Gastroesophageal sphincter (tissue), 3 donors: ENCODE data around the gene POR.

Experiments used
- CTCF ChIP-seq, 4 experiments: fragments of 200-600 bp in 2 of 4; fragments of 450-650 bp in 2 of 4; sonication (generic) in 1 of 4; IDR thresholded peaks; one replicate each; pipeline ENCODE4 v1.5.1; 2017 to 2019; ENCODE audit warnings: antibody characterized with exemption in 4 of 4, mild to moderate bottlenecking in 2 of 4, moderate library complexity in 2 of 4
- EP300 ChIP-seq: sonication (generic); formaldehyde crosslinking; IDR thresholded peaks from one replicate; pipeline ENCODE4 v1.6.1; 2017; ENCODE audit warnings: antibody characterized with exemption, mild to moderate bottlenecking
- POLR2AphosphoS5 ChIP-seq: sonication (generic); formaldehyde crosslinking; IDR thresholded peaks from one replicate; pipeline ENCODE4 v1.6.1; 2017; ENCODE audit warnings: antibody characterized with exemption

GRCh38 chr7:76016191-76016947 lies 101.4 kb downstream of the POR start:
- no peak for TF ChIP-seq POLR2AphosphoS5
- no peak for TF ChIP-seq CTCF (IDR thresholded peaks at IDR 0.05)
- no peak for TF ChIP-seq EP300
